Activated naive CD4-positive, alpha-beta T cell treated with anti-CD3 and anti-CD28 coated beads for 36 hours (primary cell): Measurements from ENCODE around the gene GNG4. TPM values are rescaled to one million over a fixed set of nuclear protein-coding genes. Genes with fewer than 3 reads are reported as not detected.

ENCODE experiments used
- CTCF ChIA-PET: fragments of 350-600 bp; sonication (Branson Sonifier 250); formaldehyde crosslinking; loops from one replicate; lab custom pipeline; 2021; ENCODE audit warnings: antibody characterized with exemption; lab: Charles Lee
- DNase-seq: peaks from one replicate; pipeline ENCODE4 v3.0.0-alpha.2; 2020
- H3K27ac Mint-ChIP-seq: one replicate; pipeline ENCODE4 v1.8.0; 2021; ENCODE audit warnings: mild to moderate bottlenecking, mixed read lengths
- H3K27me3 Mint-ChIP-seq: one replicate; pipeline ENCODE4 v1.8.0; 2021; ENCODE audit warnings: low read depth, mixed read lengths
- H3K36me3 Mint-ChIP-seq: one replicate; pipeline ENCODE4 v1.8.0; 2021; ENCODE audit warnings: low read depth, mixed read lengths
- H3K4me1 Mint-ChIP-seq: one replicate; pipeline ENCODE4 v1.8.0; 2021; ENCODE audit warnings: low read depth, mixed read lengths
- H3K4me3 Mint-ChIP-seq: one replicate; pipeline ENCODE4 v1.8.0; 2021; ENCODE audit warnings: mild to moderate bottlenecking, moderate library complexity, mixed read lengths
- H3K9me3 Mint-ChIP-seq: one replicate; pipeline ENCODE4 v1.8.0; 2021; ENCODE audit warnings: mixed read lengths
- intact Hi-C: fragments of 100-400 bp; cut with micrococcal nuclease; formaldehyde crosslinking; loops from one replicate; pipeline ENCODE4 v1.15.1; 2023
- total RNA-seq, 2 experiments: library from RNA; stranded (reverse); gene quantifications; one replicate each; pipeline ENCODE4 v1.2.3, GENCODE V29; 2021

Gene GNG4
- total RNA-seq, 2 experiments from 2014 or later = 0.15 TPM; not detected in 1

DNA sequence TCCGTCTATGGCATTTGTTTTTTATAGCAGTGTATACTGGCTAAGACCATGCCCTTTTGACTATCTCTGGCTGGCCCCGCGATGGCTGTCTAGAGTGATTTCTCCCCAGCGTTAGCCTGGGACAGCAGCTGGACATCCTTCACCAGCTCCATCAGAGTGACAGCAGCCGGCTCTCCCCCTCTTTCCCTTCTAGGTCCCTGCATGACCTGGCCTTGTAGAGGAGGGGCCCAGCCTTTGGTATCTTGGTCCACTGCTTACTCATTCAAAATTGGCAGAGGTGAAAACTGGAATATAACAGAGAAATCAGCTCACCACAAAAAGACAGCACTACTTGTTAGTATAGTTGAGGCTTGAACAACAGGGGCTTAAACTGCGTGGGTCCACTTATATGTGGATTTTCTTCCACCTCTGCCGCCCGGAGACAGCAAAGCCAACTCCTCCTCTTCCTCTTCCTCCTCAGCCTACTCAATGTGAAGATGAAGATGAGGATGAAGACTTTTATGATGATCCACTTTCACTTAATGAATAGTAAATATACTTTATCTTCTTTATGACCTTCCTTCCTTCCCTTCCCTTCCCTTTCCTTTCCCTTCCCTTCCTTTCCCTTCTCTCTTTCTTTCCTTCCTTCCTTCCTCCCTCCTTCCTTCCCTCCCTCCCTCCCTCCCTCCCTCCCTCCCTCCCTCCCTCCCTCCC lies 116.0 kb downstream of the GNG4 start:
- H3K27me3 Mint-ChIP-seq = no peaks in the 10 kb centered on the region
- CTCF ChIA-PET = interaction anchor here (0.7 kb wide), 1 partner anchor 150 kb away, joined by 3 read pairs; no protein-coding TSS in a partner anchor

DNA sequence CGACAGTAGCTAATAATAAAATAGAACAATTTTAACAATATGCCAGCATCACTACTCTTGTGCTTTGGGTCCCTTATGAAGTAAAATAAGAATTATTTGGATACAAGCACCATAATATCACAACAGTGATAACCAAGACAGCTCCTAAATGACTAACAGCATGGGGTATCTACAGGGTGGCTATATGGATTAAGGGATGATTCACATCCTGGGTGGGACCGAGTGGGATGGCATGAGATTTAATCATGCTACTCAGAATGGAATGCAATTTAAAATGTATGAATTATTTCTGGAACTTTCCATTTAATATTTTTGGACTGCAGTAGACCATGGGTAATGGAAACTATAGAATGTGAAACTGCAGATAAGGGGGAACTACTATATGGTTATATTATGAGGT lies 117.2 kb downstream of the GNG4 start:
- no peaks in the 10 kb centered on the region for H3K9me3 Mint-ChIP-seq
- no peak overlapping the region for H3K27ac Mint-ChIP-seq
- H3K36me3 Mint-ChIP-seq = no peaks in the 10 kb centered on the region
- CTCF ChIA-PET = no interaction called here
- no peaks in the 10 kb centered on the region for H3K4me1 Mint-ChIP-seq
- H3K27me3 Mint-ChIP-seq = no peaks in the 10 kb centered on the region
- DNase-seq = no peak
- no peak overlapping the region for H3K4me3 Mint-ChIP-seq
- intact Hi-C loops = no loop called here

More for the DNA sequence above, 116.0 kb downstream of the GNG4 start:
- Mint-ChIP-seq H3K4me3 (no peak overlapping the region), H3K27ac (no peak overlapping the region), H3K36me3 (no peaks in the 10 kb centered on the region), H3K9me3 (no peaks in the 10 kb centered on the region), H3K4me1 (no peaks in the 10 kb centered on the region)
- no peak for DNase-seq
- intact Hi-C loops = no loop called here

DNA sequence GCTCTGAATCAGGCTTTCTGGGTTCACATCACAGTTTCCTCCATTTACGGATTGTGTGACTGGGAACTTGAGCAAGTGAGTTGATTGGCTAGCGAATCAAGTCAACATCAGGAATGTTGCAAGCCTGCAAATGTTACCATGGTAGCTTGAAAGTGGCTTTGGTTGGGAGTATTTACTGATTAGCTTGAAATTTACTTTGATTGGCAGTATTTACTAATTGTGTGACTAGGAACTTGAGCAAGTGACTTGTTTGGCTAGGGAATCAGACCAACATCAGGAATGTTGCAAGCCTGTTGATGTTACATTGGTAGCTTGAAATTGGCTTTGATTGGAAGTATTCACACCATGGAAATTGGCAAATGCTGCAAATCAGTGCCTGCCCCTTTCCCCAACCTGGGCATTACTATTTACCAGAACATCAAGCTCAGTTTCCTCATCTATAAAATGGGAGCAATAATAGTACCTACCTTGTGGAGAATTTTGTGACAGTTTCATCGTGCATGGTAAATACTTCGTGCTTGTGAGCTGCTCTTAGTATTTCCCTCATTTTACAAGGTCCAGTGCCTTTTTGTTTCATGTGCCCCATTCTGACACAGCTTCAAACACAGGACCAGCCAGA lies 122.3 kb downstream of the GNG4 start:
- H3K36me3 Mint-ChIP-seq = no peaks in the 10 kb centered on the region
- CTCF ChIA-PET = interaction anchor here (0.5 to 1.6 kb wide), 6 partner anchors 13 to 445 kb away, joined by 3 to 5 read pairs (median 4); no protein-coding TSS in a partner anchor
- no peaks in the 10 kb centered on the region for H3K27me3 Mint-ChIP-seq
- no peak for DNase-seq
- H3K4me3 Mint-ChIP-seq = no peak overlapping the region
- intact Hi-C loops = no loop called here
- no peaks in the 10 kb centered on the region for H3K9me3 Mint-ChIP-seq
- H3K27ac Mint-ChIP-seq = no peak overlapping the region
- H3K4me1 Mint-ChIP-seq = no peaks in the 10 kb centered on the region

DNA sequence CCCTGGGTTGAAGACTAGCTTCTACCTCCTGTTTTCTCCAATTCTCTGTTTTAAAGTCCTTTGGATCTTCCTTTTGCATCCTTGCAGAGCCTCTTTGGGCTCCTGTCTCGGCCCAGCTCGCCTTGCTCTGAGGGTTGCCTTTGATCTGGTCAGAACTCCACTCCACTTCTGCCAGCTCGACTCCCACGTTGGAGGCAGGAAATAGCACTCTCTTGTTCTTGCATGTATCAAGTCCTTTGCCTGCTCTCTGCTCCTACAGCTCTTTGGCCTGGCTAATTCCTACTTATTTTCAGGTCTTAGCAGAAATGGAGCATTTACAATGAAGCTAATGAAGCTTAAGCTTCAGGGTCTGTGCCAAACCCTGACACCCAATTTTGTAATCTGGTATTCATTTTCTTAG lies 124.3 kb downstream of the GNG4 start:
- H3K27ac Mint-ChIP-seq = no peak overlapping the region
- no peaks in the 10 kb centered on the region for H3K27me3 Mint-ChIP-seq
- no peaks in the 10 kb centered on the region for H3K36me3 Mint-ChIP-seq
- H3K9me3 Mint-ChIP-seq = no peaks in the 10 kb centered on the region
- intact Hi-C loops = no loop called here
- no peaks in the 10 kb centered on the region for H3K4me1 Mint-ChIP-seq
- no peak for DNase-seq
- CTCF ChIA-PET = interaction anchor here (0.6 to 1.5 kb wide), 2 partner anchors 21 to 135 kb away, joined by 3 read pairs; no protein-coding TSS in a partner anchor
- H3K4me3 Mint-ChIP-seq = no peak overlapping the region

DNA sequence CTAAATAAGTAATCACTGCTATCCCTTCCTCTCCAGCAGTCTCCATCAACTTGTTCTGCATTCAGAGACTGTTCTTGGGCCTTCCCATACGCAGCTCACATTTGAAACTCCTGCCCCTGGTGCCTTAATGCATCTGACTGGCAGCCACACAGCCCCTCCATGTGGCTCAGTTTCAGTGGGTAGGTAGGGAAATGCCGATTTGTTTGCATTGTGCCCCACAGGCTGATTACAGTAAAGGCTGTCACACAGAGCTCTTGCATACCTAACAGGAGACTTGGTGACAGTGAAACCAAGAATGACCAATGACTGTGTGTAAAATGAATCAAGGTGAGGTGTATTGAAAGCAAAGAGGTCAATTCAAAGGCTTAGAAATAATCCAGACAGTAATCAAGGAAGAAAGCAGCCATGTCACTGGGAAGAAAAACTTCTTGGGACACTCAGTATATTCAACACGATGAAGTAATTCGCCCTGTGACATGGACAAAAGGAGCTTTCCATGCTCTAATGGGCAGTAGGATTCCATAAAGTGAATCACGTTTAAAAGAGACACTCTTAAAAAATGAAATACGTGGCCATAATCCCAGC lies 132.6 kb downstream of the GNG4 start:
- H3K4me1 Mint-ChIP-seq = no peaks in the 10 kb centered on the region
- H3K27me3 Mint-ChIP-seq = no peaks in the 10 kb centered on the region
- intact Hi-C loops = no loop called here
- H3K4me3 Mint-ChIP-seq = no peak overlapping the region
- no peak for DNase-seq
- H3K9me3 Mint-ChIP-seq = no peaks in the 10 kb centered on the region
- H3K27ac Mint-ChIP-seq = no peak overlapping the region
- CTCF ChIA-PET = interaction anchor here (1.2 kb wide), 1 partner anchor 18 kb away, joined by 3 read pairs; no protein-coding TSS in a partner anchor
- H3K36me3 Mint-ChIP-seq = no peaks in the 10 kb centered on the region

DNA sequence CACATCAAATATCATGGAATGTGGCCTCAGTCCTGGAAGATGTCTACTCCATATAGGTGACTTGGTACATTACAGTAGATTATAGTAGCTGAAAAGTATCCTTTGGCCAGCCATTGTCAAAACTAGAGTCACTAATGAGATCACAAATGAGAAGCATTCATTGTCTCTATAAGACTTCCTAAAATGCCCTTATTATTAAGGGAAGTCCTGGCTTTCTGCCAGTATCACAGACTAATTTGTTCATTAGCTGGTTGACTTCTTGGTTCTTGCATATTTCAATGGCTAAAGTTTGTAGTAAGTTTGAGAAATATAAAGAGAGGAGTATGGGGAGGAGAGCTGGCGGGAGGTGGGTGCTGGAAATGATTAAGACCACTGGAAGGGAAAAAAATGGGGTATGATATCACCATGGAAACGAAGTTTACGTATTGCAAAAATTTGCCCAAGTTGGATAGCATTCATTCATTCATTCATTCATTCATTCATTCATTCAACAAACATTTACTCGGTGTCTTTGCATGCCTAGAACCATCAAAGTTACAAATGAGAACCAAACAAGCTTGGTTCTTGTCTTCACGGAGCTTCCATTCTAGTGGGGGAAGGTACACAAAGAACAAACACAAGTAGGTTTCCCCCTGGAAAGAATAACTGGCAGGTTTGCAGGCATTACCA lies 133.6 kb downstream of the GNG4 start:
- intact Hi-C loops = no loop called here

DNA sequence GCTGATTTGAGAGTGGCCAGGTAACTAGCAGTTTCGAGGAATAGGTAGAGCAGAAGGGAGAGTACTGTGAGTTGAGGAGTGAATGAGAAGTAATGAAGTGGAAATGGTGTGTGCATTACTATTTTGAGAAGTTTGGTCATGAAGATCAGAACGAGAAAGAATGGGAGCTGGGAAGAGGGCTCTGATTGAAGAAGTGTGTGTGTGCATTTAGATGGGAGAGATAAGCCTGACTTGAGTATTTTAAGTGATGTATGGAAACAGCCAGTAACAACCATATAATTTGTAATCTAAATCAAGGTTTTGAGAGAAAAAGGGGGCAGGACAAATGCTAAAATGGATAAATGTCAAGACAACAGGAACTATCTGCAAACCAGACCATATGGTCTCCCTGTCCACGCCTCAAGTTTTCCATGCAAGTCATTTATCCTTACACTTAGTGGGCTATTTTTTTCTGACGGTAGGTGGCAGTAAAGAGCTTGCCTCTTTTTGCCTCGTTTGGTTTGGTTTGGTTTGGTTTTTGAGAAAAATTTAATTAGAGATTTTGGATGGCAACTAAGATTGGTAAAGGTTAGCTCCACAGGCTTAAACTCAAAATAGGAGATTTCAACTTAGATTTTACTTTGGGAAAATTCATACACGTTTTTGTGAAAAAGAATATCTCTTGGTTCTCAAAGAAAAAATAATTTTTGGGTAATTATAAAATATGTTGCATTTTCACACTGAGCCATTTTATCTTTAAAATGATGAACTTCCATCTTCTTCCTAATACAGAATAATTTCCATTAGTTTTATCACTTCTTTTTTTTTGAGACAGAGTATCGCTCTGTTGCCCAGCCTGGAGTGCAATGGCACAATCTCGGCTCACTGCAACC lies 135.9 kb downstream of the GNG4 start:
- Mint-ChIP-seq H3K36me3 (no peaks in the 10 kb centered on the region), H3K27ac (no peak overlapping the region), H3K27me3 (no peaks in the 10 kb centered on the region), H3K4me3 (no peak overlapping the region), H3K9me3 (no peaks in the 10 kb centered on the region), H3K4me1 (no peaks in the 10 kb centered on the region)
- peak; percentile 54 for DNase-seq
- CTCF ChIA-PET = interaction anchor here (0.6 to 2.2 kb wide), 21 partner anchors 9 to 484 kb away, joined by 3 to 21 read pairs (median 4); partner anchors contain the start of gene B3GALNT2
- intact Hi-C loops = loop anchor here (1.0 to 5.0 kb wide), 5 partner anchors 89 to 458 kb away; no protein-coding TSS in a partner anchor

More for the DNA sequence above, 133.6 kb downstream of the GNG4 start:
- Mint-ChIP-seq H3K36me3 (no peaks in the 10 kb centered on the region), H3K27me3 (no peaks in the 10 kb centered on the region), H3K27ac (no peak overlapping the region), H3K4me1 (no peaks in the 10 kb centered on the region), H3K9me3 (no peaks in the 10 kb centered on the region), H3K4me3 (no peak overlapping the region)
- no peak for DNase-seq
- CTCF ChIA-PET = interaction anchor here (0.7 to 1.2 kb wide), 3 partner anchors 19 to 256 kb away, joined by 3 to 4 read pairs (median 4); no protein-coding TSS in a partner anchor

DNA sequence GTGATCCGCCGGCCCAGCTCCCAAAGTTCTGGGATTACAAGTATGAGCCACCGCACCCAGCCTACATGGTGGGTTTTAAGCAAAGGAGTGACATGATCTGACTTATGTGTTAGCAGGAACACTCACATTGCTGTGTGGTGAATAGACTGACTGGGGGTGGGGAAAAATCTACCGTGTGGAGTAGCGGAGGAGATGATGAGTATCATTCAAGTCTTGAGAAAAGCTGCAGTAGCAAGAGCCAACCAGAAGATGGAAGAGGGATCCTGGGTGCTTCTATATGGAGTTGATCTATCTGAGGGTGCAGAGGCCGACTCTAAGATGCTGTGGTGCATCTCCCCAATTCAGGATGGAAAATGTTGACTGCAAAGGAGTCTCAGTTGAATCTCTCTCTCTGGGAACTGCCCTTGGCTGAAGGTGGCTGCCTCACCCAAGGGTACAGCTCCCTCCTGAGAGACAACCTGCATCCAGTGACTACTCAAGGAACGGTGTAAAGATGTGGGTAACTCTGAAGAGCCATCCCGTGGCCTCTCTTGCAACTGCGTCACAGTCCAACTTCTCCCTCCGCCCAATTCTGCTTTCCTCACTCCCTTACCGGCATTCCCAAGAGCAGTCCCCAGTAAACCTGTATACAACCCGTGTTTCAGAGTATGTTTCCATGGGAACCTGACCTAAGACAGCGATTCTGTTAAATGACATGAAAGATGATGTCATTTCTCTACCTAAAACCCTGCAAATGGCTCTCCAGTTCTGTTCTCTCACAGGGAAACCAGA lies 137.9 kb downstream of the GNG4 start:
- intact Hi-C loops = loop anchor here (5.0 kb wide), 1 partner anchor 91 kb away; no protein-coding TSS in a partner anchor
- no peak overlapping the region for H3K27ac Mint-ChIP-seq
- CTCF ChIA-PET = interaction anchor here (0.6 to 1.4 kb wide), 5 partner anchors 82 to 460 kb away, joined by 3 to 4 read pairs (median 3); no protein-coding TSS in a partner anchor
- DNase-seq = no peak
- peaks cover under 1% of the 10 kb centered on the region for H3K4me1 Mint-ChIP-seq
- H3K4me3 Mint-ChIP-seq = no peak overlapping the region
- H3K27me3 Mint-ChIP-seq = no peaks in the 10 kb centered on the region
- no peaks in the 10 kb centered on the region for H3K36me3 Mint-ChIP-seq
- H3K9me3 Mint-ChIP-seq = no peaks in the 10 kb centered on the region

DNA sequence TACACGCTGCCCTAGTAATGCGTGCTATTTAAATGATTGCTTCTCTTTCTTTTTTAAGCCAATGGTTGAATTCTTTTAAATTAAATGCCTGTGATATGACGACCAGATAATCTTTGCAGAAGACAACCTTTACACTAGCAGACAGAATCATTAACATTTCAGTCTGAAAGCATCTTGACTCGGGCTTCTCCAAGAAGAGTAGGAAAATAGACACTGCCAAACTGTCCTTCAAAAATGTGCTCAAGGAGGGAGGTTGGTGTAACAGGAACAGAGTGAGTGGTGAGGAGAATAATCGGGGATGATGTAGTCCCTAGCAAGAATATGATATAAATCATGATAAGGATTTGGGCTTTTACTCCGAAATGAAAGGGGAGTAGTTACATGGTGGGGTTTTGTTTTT lies 138.8 kb downstream of the GNG4 start:
- intact Hi-C loops = loop anchor here (5.0 kb wide), 1 partner anchor 91 kb away; no protein-coding TSS in a partner anchor
- Mint-ChIP-seq H3K9me3 (no peaks in the 10 kb centered on the region), H3K4me3 (no peak overlapping the region), H3K27ac (no peak overlapping the region), H3K36me3 (no peaks in the 10 kb centered on the region), H3K4me1 (peaks cover 7% of the 10 kb centered on the region), H3K27me3 (no peaks in the 10 kb centered on the region)
- no peak for DNase-seq
- CTCF ChIA-PET = interaction anchor here (0.6 to 1.4 kb wide), 4 partner anchors 187 to 461 kb away, joined by 3 to 4 read pairs (median 3); no protein-coding TSS in a partner anchor

DNA sequence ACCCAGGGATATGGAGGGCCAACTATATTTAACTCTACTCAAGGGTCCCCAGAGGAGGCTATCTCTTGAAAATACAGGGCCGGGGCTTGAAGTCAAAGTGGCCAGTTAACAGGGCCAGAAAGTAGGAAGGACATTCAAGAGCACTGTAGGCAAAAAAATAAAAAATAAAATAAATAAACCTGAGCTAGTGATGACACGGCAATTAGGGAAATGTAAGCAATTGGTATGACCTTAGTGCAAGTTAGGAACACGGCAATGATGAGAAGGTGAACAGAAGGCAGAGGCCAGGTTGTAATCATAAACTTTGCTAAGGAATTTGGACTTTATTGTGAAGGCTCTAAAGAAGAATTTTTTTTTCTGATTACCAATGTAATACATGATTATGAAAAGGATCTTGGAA lies 142.0 kb downstream of the GNG4 start:
- Mint-ChIP-seq H3K4me1 (peaks cover 16% of the 10 kb centered on the region), H3K36me3 (no peaks in the 10 kb centered on the region), H3K9me3 (no peaks in the 10 kb centered on the region), H3K27me3 (no peaks in the 10 kb centered on the region), H3K27ac (no peak overlapping the region), H3K4me3 (no peak overlapping the region)
- CTCF ChIA-PET = interaction anchor here (0.5 kb wide), 1 partner anchor 452 kb away, joined by 4 read pairs; no protein-coding TSS in a partner anchor
- no peak for DNase-seq
- intact Hi-C loops = loop anchor here (10.0 kb wide), 1 partner anchor 1287 kb away; the partner anchor contains the start of gene MTR
